SU-DHL-6 (cell line): ENCODE results near the gene CAMK1D.

Source experiments
- H2AFZ ChIP-seq: fragments of 200-600 bp; sonication (generic); 2 replicates; pipeline ENCODE4 v1.6.1; 2014; ENCODE audit warnings: low read depth, mild to moderate bottlenecking, moderate library complexity, mixed read lengths, antibody characterized with exemption, low read length; ENCODE audit not compliant: severe bottlenecking
- H3F3A ChIP-seq: fragments of 200-600 bp; shearing (Covaris generic); 2 replicates; pipeline ENCODE4 v1.6.0; 2016; ENCODE audit warnings: antibody characterized with exemption, mild to moderate bottlenecking; ENCODE audit not compliant: insufficient read depth
- H3K27ac ChIP-seq: fragments of 200-600 bp; sonication (generic); 2 replicates; pipeline ENCODE4 v1.5.1; 2016; ENCODE audit warnings: low read depth, mild to moderate bottlenecking, low read length, moderate library complexity, mixed read lengths
- H3K27me3 ChIP-seq: fragments of 200-600 bp; sonication (generic), shearing (Covaris generic); 2 replicates; pipeline ENCODE4 v1.6.0; 2014; ENCODE audit warnings: mild to moderate bottlenecking, low read length
- H3K36me3 ChIP-seq: fragments of 200-600 bp; sonication (generic); 2 replicates; pipeline ENCODE4 v1.6.1; 2014; ENCODE audit warnings: mild to moderate bottlenecking, low read length, mixed read lengths
- H3K4me2 ChIP-seq: fragments of 300-600, 200-600 bp; shearing (Covaris generic), sonication (generic); 2 replicates; pipeline ENCODE4 v1.6.0; 2014; ENCODE audit warnings: low read length, low read depth, mild to moderate bottlenecking; ENCODE audit not compliant: poor library complexity, severe bottlenecking
- H3K4me3 ChIP-seq: fragments of 200-600 bp; sonication (generic); 2 replicates; pipeline ENCODE4 v1.5.1; 2014; ENCODE audit warnings: antibody characterized with exemption, low read length, mild to moderate bottlenecking, mixed read lengths; ENCODE audit not compliant: insufficient read depth, poor library complexity, severe bottlenecking
- H3K79me2 ChIP-seq: fragments of 200-600 bp; sonication (generic); 2 replicates; pipeline ENCODE4 v1.6.1; 2014; ENCODE audit warnings: mild to moderate bottlenecking, low read length, moderate library complexity; ENCODE audit not compliant: insufficient read depth
- H3K9ac ChIP-seq: fragments of 200-600 bp; sonication (generic); 2 replicates; pipeline ENCODE4 v1.7.0; 2014; ENCODE audit warnings: mild to moderate bottlenecking, low read length
- H3K9me2 ChIP-seq: fragments of 200-600 bp; sonication (generic); replicated peaks from 2 replicates; pipeline ENCODE4 v1.6.1; 2014; ENCODE audit warnings: low read length; ENCODE audit not compliant: insufficient read depth
- H3K9me3 ChIP-seq: fragments of 200-600 bp; sonication (generic); 2 replicates; pipeline ENCODE4 v1.6.1; 2014; ENCODE audit warnings: low read length, mixed read lengths; ENCODE audit not compliant: insufficient read depth
- H4K20me1 ChIP-seq: fragments of 200-600 bp; sonication (generic); 2 replicates; pipeline ENCODE4 v1.6.1; 2014; ENCODE audit warnings: low read depth, mild to moderate bottlenecking, antibody characterized with exemption, low read length, moderate library complexity, mixed read lengths
- CTCF ChIP-seq: fragments of 200-600 bp; sonication (generic); IDR thresholded peaks from one replicate; pipeline ENCODE4 v1.5.1; 2017; ENCODE audit warnings: antibody characterized with exemption, mild to moderate bottlenecking, low read length, moderate library complexity; ENCODE audit not compliant: insufficient read depth, poor library complexity, severe bottlenecking
- EZH2phosphoT487 ChIP-seq: fragments of 200-600 bp; sonication (generic), shearing (Covaris generic); conservative IDR thresholded peaks from 2 replicates; pipeline ENCODE4 v1.6.1; 2018; ENCODE audit warnings: mild to moderate bottlenecking, antibody characterized with exemption, low read length, moderate library complexity, mixed read lengths

Gene CAMK1D

DNA sequence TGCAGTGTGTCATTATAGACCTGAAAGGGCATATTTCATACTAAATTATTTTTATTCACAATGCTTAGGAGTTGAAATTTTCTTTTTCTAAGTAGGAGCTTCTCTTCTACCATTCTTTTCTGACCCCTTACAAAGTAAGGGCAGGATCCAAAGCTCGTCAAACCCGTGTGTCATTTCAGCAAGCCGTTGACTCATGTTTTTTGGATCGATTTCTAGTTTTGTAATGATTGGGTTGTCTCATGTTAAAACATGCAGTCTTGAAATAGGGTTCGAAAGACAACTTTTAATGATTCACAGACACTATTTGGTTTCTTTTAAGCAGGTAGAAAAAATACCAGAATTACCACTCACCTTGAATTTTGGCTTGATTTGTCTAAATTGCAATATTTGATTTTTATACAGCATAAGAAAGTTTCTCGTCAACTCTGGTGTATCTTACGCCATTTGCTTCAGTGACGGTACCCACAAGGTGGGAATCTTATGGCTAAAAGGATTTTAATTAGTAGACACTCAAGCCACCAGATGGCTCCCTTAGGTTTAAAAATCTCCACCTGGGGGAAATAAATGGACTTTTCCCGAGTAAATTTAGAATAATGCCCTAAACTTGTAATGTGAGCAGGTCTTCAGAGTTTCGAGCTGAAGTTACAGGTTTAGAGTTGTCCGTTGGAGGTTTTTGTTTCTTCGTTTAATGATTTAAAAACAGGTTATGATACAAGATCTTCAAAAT lies 368.8 kb downstream of the CAMK1D start:
- no peaks in the 10 kb centered on the region for H3K27me3 ChIP-seq
- no peaks in the 10 kb centered on the region for H3F3A ChIP-seq
- H3K4me2 ChIP-seq: no peak overlapping the region
- H3K79me2 ChIP-seq: peaks cover 42% of the 10 kb centered on the region; the same call in 1 of the 2 replicates
- H3K9me2 ChIP-seq: no peaks in the 10 kb centered on the region
- TF ChIP-seq EZH2phosphoT487: no peak
- no peak for TF ChIP-seq CTCF
- H4K20me1 ChIP-seq: no peaks in the 10 kb centered on the region
- H3K9ac ChIP-seq: no peak overlapping the region
- no peak overlapping the region for H2AFZ ChIP-seq
- H3K9me3 ChIP-seq: no peaks in the 10 kb centered on the region
- no peaks in the 10 kb centered on the region for H3K36me3 ChIP-seq
- no peak overlapping the region for H3K27ac ChIP-seq
- no peak overlapping the region for H3K4me3 ChIP-seq

- no peak overlapping the region for H3K9ac ChIP-seq
- H3K79me2 ChIP-seq: peaks cover 44% of the 10 kb centered on the region; the same call in 1 of the 2 replicates
- TF ChIP-seq CTCF: no peak
- TF ChIP-seq EZH2phosphoT487: no peak
- H3K4me3 ChIP-seq: no peak overlapping the region
- H2AFZ ChIP-seq: no peak overlapping the region
- H3K4me2 ChIP-seq: no peak overlapping the region
- no peaks in the 10 kb centered on the region for H3K36me3 ChIP-seq
- H3K9me3 ChIP-seq: no peaks in the 10 kb centered on the region
- H3K27me3 ChIP-seq: no peaks in the 10 kb centered on the region
- H4K20me1 ChIP-seq: no peaks in the 10 kb centered on the region
- no peaks in the 10 kb centered on the region for H3F3A ChIP-seq
- H3K27ac ChIP-seq: no peak overlapping the region
- H3K9me2 ChIP-seq: no peaks in the 10 kb centered on the region
Measured at GRCh38 chr10:12719365-12719764, 370.0 kb downstream of the CAMK1D start.

- no peaks in the 10 kb centered on the region for H3K9me3 ChIP-seq
- no peak overlapping the region for H3K4me3 ChIP-seq
- no peak overlapping the region for H2AFZ ChIP-seq
- TF ChIP-seq CTCF: no peak
- TF ChIP-seq EZH2phosphoT487: no peak
- no peak overlapping the region for H3K27ac ChIP-seq
- no peak overlapping the region for H3K4me2 ChIP-seq
- H3K9ac ChIP-seq: no peak overlapping the region
- H3K9me2 ChIP-seq: no peaks in the 10 kb centered on the region
- no peaks in the 10 kb centered on the region for H3K27me3 ChIP-seq
- H3K36me3 ChIP-seq: no peaks in the 10 kb centered on the region
- no peaks in the 10 kb centered on the region for H4K20me1 ChIP-seq
- peaks cover 38% of the 10 kb centered on the region; the same call in 1 of the 2 replicates for H3K79me2 ChIP-seq
- H3F3A ChIP-seq: no peaks in the 10 kb centered on the region
Measured at GRCh38 chr10:12720217-12720981, 371.1 kb downstream of the CAMK1D start.
